Activated B cell treated with CpG ODN at 0.5 μM for 24 hours (primary cell): ENCODE measurements around the gene GMEB2. TPM values are rescaled to one million over a fixed set of nuclear protein-coding genes. Genes with fewer than 3 reads are reported as not detected.

Experiments
- ATAC-seq: fragments of 200-7000 bp; cut with Tn5 transposase; one replicate; pipeline ENCODE4 v1.10.0; 2021; ENCODE audit warnings: low read depth, mild to moderate bottlenecking, moderate library complexity
- CTCF ChIA-PET: fragments of 350-600 bp; sonication (Branson Sonifier 250); formaldehyde crosslinking; loops from one replicate; lab custom pipeline; 2021; ENCODE audit warnings: antibody characterized with exemption; lab: Charles Lee
- POLR2A ChIA-PET: fragments of 350-600 bp; sonication (Branson Sonifier 250); formaldehyde crosslinking; loops from one replicate; lab custom pipeline; 2021; ENCODE audit warnings: antibody characterized with exemption; lab: Charles Lee
- DNase-seq: peaks from one replicate; pipeline ENCODE4 v3.0.0; 2022
- H3K27ac Mint-ChIP-seq: one replicate; pipeline ENCODE4 v1.8.0; 2020; ENCODE audit warnings: mixed read lengths
- H3K27me3 Mint-ChIP-seq: one replicate; pipeline ENCODE4 v1.8.0; 2021; ENCODE audit warnings: mixed read lengths
- H3K36me3 Mint-ChIP-seq: one replicate; pipeline ENCODE4 v1.8.0; 2021; ENCODE audit warnings: low read depth, mixed read lengths
- H3K4me1 Mint-ChIP-seq: one replicate; pipeline ENCODE4 v1.8.0; 2021; ENCODE audit warnings: mixed read lengths
- H3K4me3 Mint-ChIP-seq: one replicate; pipeline ENCODE4 v1.8.0; 2020; ENCODE audit warnings: mild to moderate bottlenecking, mixed read lengths
- H3K9me3 Mint-ChIP-seq: one replicate; pipeline ENCODE4 v1.8.0; 2020; ENCODE audit warnings: mixed read lengths
- intact Hi-C: fragments of 100-400 bp; cut with micrococcal nuclease; formaldehyde crosslinking; loops from one replicate; pipeline ENCODE4 v1.15.1; 2024
- total RNA-seq: library from RNA; stranded (reverse); gene quantifications from 2 replicates; pipeline ENCODE4 v1.2.3, GENCODE V29; 2022
- TF ChIP-seq, protein P1 (sequence below): fragments of 200-600 bp; IDR thresholded peaks from one replicate; pipeline ENCODE4 v1.8.0; 2022; ENCODE audit warnings: antibody characterized with exemption, mild to moderate bottlenecking

Gene GMEB2
- total RNA-seq, 1 donor from 2014 or later = 16.9 TPM

DNA sequence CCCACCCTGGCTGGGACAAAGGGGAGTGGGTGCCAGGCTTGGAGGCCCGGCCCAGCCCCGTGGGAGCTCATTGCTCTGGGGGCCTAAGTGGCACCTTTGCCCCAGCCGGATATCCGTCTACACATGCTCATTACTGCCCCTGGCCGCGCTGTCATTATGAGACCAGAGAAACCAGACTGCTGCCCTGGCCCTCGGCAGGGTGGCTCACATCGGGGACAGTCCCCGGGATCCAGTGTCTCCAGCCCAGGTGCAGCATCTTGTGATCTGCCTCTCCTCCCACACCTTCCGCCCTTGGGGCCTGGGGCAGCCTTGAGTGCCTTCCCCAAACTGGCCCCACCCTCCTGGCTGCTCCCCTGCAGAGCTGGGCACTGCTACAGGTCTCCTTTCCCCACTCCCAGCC lies 84.2 kb downstream of the GMEB2 start:
- POLR2A ChIA-PET = interaction anchor here (0.5 to 1.8 kb wide), 12 partner anchors 9 to 685 kb away, joined by 3 to 13 read pairs (median 4); partner anchors contain the start of gene FNDC11
- H3K4me3 Mint-ChIP-seq = peak overlapping the region; percentile 53

DNA sequence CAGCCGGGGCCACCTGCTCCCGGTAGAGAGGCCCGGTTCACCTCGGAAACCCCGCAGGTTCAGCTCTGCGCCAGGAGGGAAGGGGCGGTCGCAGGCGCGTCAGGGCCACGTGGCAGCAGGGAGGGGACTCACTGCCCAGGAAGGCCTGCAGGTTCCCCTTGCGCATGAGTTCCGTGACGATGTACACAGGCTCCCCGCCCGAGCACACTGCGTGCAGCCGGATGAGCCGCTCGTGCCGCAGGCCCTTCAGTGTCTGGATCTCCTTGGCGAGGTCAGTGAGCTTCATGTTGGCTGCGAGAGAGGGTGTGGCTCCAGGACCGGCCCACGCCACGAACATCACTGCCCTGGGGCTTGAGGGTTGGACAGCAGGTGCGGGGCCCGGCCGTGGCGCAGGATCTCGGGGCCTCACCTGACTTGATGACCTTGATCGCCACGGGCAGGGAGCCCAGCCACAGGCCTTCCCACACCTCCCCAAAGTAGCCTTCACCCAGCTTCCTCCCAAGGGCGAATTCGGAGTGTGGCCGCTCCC lies 84.8 kb downstream of the GMEB2 start:
- peaks cover 50% of the 10 kb centered on the region for H3K4me1 Mint-ChIP-seq
- TF ChIP-seq, protein P1, sequence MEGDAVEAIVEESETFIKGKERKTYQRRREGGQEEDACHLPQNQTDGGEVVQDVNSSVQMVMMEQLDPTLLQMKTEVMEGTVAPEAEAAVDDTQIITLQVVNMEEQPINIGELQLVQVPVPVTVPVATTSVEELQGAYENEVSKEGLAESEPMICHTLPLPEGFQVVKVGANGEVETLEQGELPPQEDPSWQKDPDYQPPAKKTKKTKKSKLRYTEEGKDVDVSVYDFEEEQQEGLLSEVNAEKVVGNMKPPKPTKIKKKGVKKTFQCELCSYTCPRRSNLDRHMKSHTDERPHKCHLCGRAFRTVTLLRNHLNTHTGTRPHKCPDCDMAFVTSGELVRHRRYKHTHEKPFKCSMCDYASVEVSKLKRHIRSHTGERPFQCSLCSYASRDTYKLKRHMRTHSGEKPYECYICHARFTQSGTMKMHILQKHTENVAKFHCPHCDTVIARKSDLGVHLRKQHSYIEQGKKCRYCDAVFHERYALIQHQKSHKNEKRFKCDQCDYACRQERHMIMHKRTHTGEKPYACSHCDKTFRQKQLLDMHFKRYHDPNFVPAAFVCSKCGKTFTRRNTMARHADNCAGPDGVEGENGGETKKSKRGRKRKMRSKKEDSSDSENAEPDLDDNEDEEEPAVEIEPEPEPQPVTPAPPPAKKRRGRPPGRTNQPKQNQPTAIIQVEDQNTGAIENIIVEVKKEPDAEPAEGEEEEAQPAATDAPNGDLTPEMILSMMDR = no peak
- H3K27ac Mint-ChIP-seq = peak overlapping the region; percentile 70
- ATAC-seq (no peak), DNase-seq (no peak)
- no peaks in the 10 kb centered on the region for H3K27me3 Mint-ChIP-seq
- no peaks in the 10 kb centered on the region for H3K36me3 Mint-ChIP-seq
- intact Hi-C loops = loop anchor here (1.0 kb wide), 2 partner anchors 10 to 25 kb away; no protein-coding TSS in a partner anchor
- no peaks in the 10 kb centered on the region for H3K9me3 Mint-ChIP-seq
- H3K4me3 Mint-ChIP-seq = peak overlapping the region; percentile 63
- ChIA-PET CTCF (interaction anchor here (1.5 kb wide), 1 partner anchor 323 kb away, joined by 3 read pairs; the partner anchor contains the start of gene TPD52L2), POLR2A (interaction anchor here (0.5 to 1.8 kb wide), 12 partner anchors 10 to 684 kb away, joined by 3 to 13 read pairs (median 4); partner anchors contain the start of genes FNDC11 and HELZ2)

More for the DNA sequence above, 84.2 kb downstream of the GMEB2 start:
- intact Hi-C loops = loop anchor here (1.0 kb wide), 2 partner anchors 10 to 25 kb away; no protein-coding TSS in a partner anchor
- Mint-ChIP-seq H3K27me3 (no peaks in the 10 kb centered on the region), H3K36me3 (no peaks in the 10 kb centered on the region), H3K9me3 (no peaks in the 10 kb centered on the region), H3K4me1 (peaks cover 48% of the 10 kb centered on the region), H3K27ac (peak overlapping the region; percentile 72)
- TF ChIP-seq, protein P1 = no peak
- ATAC-seq = peak; percentile 37
- CTCF ChIA-PET = interaction anchor here (0.9 to 1.5 kb wide), 2 partner anchors 99 to 322 kb away, joined by 3 read pairs; partner anchors contain the start of gene TPD52L2
- DNase-seq = peak; percentile 51

DNA sequence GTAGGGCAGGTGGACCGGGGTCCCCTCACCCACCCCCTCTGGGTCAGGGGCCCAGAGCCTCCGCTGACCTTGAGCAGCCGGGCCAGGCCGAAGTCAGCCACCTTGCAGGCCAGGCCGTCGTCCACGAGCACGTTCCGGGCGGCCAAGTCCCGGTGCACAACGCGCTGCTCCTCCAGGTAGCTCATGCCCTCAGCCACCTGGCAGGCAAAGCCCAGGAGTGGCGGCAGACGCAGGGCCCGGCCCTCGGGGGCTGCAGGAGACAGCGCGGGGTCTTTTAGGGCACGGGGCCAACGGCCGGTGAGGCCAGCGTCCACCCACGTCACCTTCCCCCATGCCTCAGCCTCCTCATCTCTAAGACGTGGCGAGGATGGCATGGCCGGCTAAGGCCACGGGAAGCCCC lies 85.5 kb downstream of the GMEB2 start:
- no peak for DNase-seq
- Mint-ChIP-seq H3K4me3 (no peak overlapping the region), H3K9me3 (no peaks in the 10 kb centered on the region), H3K36me3 (no peaks in the 10 kb centered on the region), H3K27me3 (no peaks in the 10 kb centered on the region), H3K27ac (no peak overlapping the region), H3K4me1 (peaks cover 52% of the 10 kb centered on the region)
- ChIA-PET CTCF (no interaction called here), POLR2A (interaction anchor here (1.0 to 1.6 kb wide), 3 partner anchors 11 to 91 kb away, joined by 3 to 5 read pairs (median 4); no protein-coding TSS in a partner anchor)
- ATAC-seq = no peak
- TF ChIP-seq, protein P1 = no peak
- intact Hi-C loops = no loop called here

DNA sequence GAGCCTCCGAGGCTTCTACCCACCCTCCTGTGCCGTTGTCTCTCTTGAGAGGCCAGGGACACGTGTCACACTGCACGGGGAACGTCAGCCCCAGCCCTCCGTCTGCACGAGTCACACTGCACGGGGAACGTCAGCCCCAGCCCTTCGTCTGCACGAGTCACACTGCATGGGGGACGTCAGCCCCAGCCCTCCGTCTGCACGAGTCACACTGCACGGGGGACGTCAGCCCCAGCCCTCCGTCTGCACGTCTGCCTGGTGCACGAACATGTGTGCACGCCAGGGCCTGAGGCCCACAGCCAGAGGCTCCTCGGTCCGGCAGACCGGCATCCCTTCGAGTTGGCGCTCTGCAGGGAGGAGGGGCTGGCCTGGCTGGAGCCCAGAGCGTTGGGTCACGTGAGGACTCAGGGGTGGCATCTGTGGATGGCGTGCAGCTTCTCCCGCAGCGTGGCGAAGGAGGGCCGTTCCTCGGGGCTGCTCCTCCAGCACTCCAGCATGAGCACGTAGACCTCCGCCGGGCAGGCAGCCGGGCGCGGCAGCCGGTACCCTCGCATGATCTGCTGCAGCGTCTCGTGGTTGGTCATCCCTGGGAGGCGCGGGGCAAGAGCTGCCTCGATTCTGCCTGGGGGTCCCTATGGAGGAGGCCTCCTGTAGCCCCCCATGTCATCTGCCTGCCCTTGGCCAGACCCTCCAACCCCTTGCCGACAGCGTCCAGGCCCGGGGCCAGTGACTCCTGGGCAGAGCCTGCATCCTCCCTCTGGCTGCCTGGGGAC lies 86.3 kb downstream of the GMEB2 start:
- Mint-ChIP-seq H3K4me3 (no peak overlapping the region), H3K27ac (peak overlapping the region; percentile 30), H3K4me1 (peaks cover 50% of the 10 kb centered on the region), H3K9me3 (no peaks in the 10 kb centered on the region), H3K36me3 (no peaks in the 10 kb centered on the region), H3K27me3 (no peaks in the 10 kb centered on the region)
- TF ChIP-seq, protein P1 = no peak
- POLR2A ChIA-PET = interaction anchor here (1.6 kb wide), 1 partner anchor 12 kb away, joined by 5 read pairs; no protein-coding TSS in a partner anchor
- CTCF ChIA-PET = no interaction called here
- intact Hi-C loops = no loop called here
- DNase-seq (no peak), ATAC-seq (no peak)
